ENCODE measurements around the gene BBS2.

- no peak for TF ChIP-seq CTCF (conservative IDR thresholded peaks at IDR 0.05 in 1 of 2, IDR thresholded peaks at IDR 0.05 in 1 of 2; ENCODE audit: extremely low read depth in 1 of 2, insufficient read depth in 1 of 2, low read depth in 1 of 2, low read length in 2 of 2)
- no peak for TF ChIP-seq EZH2 (IDR thresholded peaks at IDR 0.05; ENCODE audit: borderline replicate concordance, low read length)
Observed at GRCh38 chr16:56520251-56520577, 390 bp upstream of the BBS2 start.

Measured in mammary epithelial cell (primary cell).